Panc1 (cell line): ENCODE measurements around the gene ISLR. TPM values are rescaled to one million over a fixed set of nuclear protein-coding genes. Genes with fewer than 3 reads are reported as not detected.

Experiments
- ATAC-seq: fragments of 200-7000 bp; cut with Tn5 transposase; 2 replicates; pipeline ENCODE4 v1.9.1; 2020; ENCODE audit warnings: mild to moderate bottlenecking, moderate library complexity
- BruUV-seq: library from RNA; stranded (reverse); fragments of 400-500 nt; replicated peaks from 2 replicates; lab custom pipeline; 2021; lab: Mats Ljungman, UMichigan
- CTCF ChIA-PET: fragments of 300-600 bp; sonication (Branson Sonifier 250); formaldehyde crosslinking; loops from one replicate; lab custom pipeline; 2022; ENCODE audit warnings: antibody characterized with exemption; lab: Charles Lee
- POLR2A ChIA-PET: fragments of 300-600 bp; sonication (Branson Sonifier 250); formaldehyde crosslinking; loops from one replicate; lab custom pipeline; 2022; ENCODE audit warnings: antibody characterized with exemption; lab: Charles Lee
- DNase-seq: peaks from one replicate; pipeline ENCODE4 v3.0.0-alpha.2; 2010; ENCODE audit warnings: low read depth, low spot score
- H3K27ac ChIP-seq: 2 replicates; pipeline ENCODE4 v1.5.1; 2011; ENCODE audit warnings: mild to moderate bottlenecking, low read length, inconsistent platforms
- H3K27me3 ChIP-seq: fragments of 200-500 bp; sonication (Bioruptor generic); 2 replicates; pipeline ENCODE4 v1.6.0; 2014; ENCODE audit warnings: low read length, inconsistent platforms; ENCODE audit not compliant: control insufficient read depth, insufficient read depth
- H3K36me3 ChIP-seq: fragments of 200-500 bp; sonication (Bioruptor generic); 2 replicates; pipeline ENCODE4 v1.5.1; 2014; ENCODE audit warnings: inconsistent platforms, mild to moderate bottlenecking, low read length, moderate library complexity; ENCODE audit not compliant: control insufficient read depth, insufficient read depth
- H3K4me1 ChIP-seq: 2 replicates; pipeline ENCODE4 v1.5.1; 2011; ENCODE audit warnings: inconsistent platforms, mild to moderate bottlenecking, low read length, moderate library complexity; ENCODE audit not compliant: control insufficient read depth, insufficient read depth
- H3K4me3 ChIP-seq, 2 experiments: 2 replicates each; pipeline ENCODE4 v1.5.1; 2011 to 2012; ENCODE audit warnings: low read depth in 2 of 2, low read length in 2 of 2, mild to moderate bottlenecking in 2 of 2, inconsistent platforms in 1 of 2, moderate library complexity in 1 of 2
- H3K9me3 ChIP-seq: fragments of 200-500 bp; sonication (Bioruptor generic); 2 replicates; pipeline ENCODE4 v1.5.1; 2014; ENCODE audit warnings: low read depth, mild to moderate bottlenecking, inconsistent platforms, low read length, moderate library complexity; ENCODE audit not compliant: control insufficient read depth, insufficient read depth
- POLR2AphosphoS5 ChIP-seq: IDR thresholded peaks from 2 replicates; pipeline ENCODE4 v1.6.1; 2012; ENCODE audit warnings: mild to moderate bottlenecking, low read depth, low read length, moderate library complexity
- REST ChIP-seq, 2 experiments: IDR thresholded peaks; 2 replicates each; pipeline ENCODE4 v1.6.1; 2011 to 2012; ENCODE audit warnings: low read depth in 2 of 2, control low read depth in 1 of 2, low read length in 1 of 2, mild to moderate bottlenecking in 1 of 2, moderate library complexity in 1 of 2; ENCODE audit not compliant: insufficient read depth in 1 of 2
- SIN3A ChIP-seq: IDR thresholded peaks from 2 replicates; pipeline ENCODE4 v1.6.1; 2012; ENCODE audit warnings: low read depth, mild to moderate bottlenecking, low read length, moderate library complexity, borderline replicate concordance; ENCODE audit not compliant: insufficient read depth
- TCF7L2 ChIP-seq: IDR thresholded peaks from 2 replicates; pipeline ENCODE4 v1.6.1; 2011; ENCODE audit warnings: mild to moderate bottlenecking, low read depth, low read length, inconsistent platforms
- in situ Hi-C: cut with HindIII; loops from 2 replicates; pipeline ENCODE4 v1.10.0; 2016; ENCODE audit warnings: low sequenced_read_pairs, low pct_unique_long_range_greater_than_20kb
- intact Hi-C: fragments of 100-400 bp; cut with micrococcal nuclease; formaldehyde crosslinking; loops from one replicate; pipeline ENCODE4 v1.10.0; 2022; ENCODE audit not compliant: unreplicated experiment
- total RNA-seq: library from RNA; stranded (reverse); gene quantifications from one replicate; pipeline ENCODE4 v1.2.1, GENCODE V29; 2021; ENCODE audit not compliant: unreplicated experiment
- TF ChIP-seq, protein P1 (sequence below): fragments of 450-650 bp; IDR thresholded peaks from 2 replicates; pipeline ENCODE4 v1.5.1; 2017; ENCODE audit warnings: mild to moderate bottlenecking

Gene ISLR
- total RNA-seq, 1 experiment from 2014 or later = 0.28 TPM

- ATAC-seq (no peak), DNase-seq (no peak)
- no peak overlapping the region for H3K4me3 ChIP-seq
- peaks cover 2% of the 10 kb centered on the region; the same call in 1 of the 2 replicates for H3K4me1 ChIP-seq
- no peaks in the 10 kb centered on the region for H3K9me3 ChIP-seq
- no peak overlapping the region for H3K27ac ChIP-seq
- no peaks in the 10 kb centered on the region for H3K27me3 ChIP-seq
- TF ChIP-seq POLR2AphosphoS5 (no peak), SIN3A (no peak), REST (IDR thresholded peaks at IDR 0.05; ENCODE audit: insufficient read depth in 1 of 2, low read depth in 2 of 2, low read length in 1 of 2) (no peak), TCF7L2 (no peak)
- TF ChIP-seq, protein P1, sequence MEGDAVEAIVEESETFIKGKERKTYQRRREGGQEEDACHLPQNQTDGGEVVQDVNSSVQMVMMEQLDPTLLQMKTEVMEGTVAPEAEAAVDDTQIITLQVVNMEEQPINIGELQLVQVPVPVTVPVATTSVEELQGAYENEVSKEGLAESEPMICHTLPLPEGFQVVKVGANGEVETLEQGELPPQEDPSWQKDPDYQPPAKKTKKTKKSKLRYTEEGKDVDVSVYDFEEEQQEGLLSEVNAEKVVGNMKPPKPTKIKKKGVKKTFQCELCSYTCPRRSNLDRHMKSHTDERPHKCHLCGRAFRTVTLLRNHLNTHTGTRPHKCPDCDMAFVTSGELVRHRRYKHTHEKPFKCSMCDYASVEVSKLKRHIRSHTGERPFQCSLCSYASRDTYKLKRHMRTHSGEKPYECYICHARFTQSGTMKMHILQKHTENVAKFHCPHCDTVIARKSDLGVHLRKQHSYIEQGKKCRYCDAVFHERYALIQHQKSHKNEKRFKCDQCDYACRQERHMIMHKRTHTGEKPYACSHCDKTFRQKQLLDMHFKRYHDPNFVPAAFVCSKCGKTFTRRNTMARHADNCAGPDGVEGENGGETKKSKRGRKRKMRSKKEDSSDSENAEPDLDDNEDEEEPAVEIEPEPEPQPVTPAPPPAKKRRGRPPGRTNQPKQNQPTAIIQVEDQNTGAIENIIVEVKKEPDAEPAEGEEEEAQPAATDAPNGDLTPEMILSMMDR = no peak
- no TSS peak for BruUV-seq
- intact Hi-C loops (no loop called here), in situ Hi-C loops (no loop called here)
- CTCF ChIA-PET = no interaction called here
- H3K36me3 ChIP-seq = no peaks in the 10 kb centered on the region
- POLR2A ChIA-PET = no interaction called here
These were observed 20.4 kb downstream of the ISLR start for GRCh38 chr15:74193905-74194304.

GRCh38 chr15:74194572-74195559 lies 21.4 kb downstream of the ISLR start:
- intact Hi-C loops (loop anchor here (5.0 kb wide), 1 partner anchor 107 kb away; no protein-coding TSS in a partner anchor), in situ Hi-C loops (no loop called here)
- TF ChIP-seq POLR2AphosphoS5 = no peak
- TF ChIP-seq, protein P1 = no peak
- TF ChIP-seq REST (IDR thresholded peaks at IDR 0.05; ENCODE audit: insufficient read depth in 1 of 2, low read depth in 2 of 2, low read length in 1 of 2) = no peak
- TF ChIP-seq TCF7L2 = no peak
- no peak for TF ChIP-seq SIN3A
- Histone ChIP-seq H3K27me3 (no peaks in the 10 kb centered on the region), H3K9me3 (no peaks in the 10 kb centered on the region), H3K4me1 (peaks cover 2% of the 10 kb centered on the region; the same call in 1 of the 2 replicates), H3K36me3 (no peaks in the 10 kb centered on the region), H3K27ac (no peak overlapping the region), H3K4me3 (no peak overlapping the region)
- ATAC-seq (no peak), DNase-seq (no peak)
- ChIA-PET CTCF (no interaction called here), POLR2A (no interaction called here)
- BruUV-seq = no TSS peak
